ENCODE data around the gene CCL17. TPM values are rescaled to one million over a fixed set of nuclear protein-coding genes. Genes with fewer than 3 reads are reported as not detected.
A peak's percentile ranks its signal among the peaks of the same experiment; 100 is the strongest.
"Not testable (repeated sequence)": the region's sequence is repeated elsewhere in the genome, so short reads cannot be mapped to it uniquely, and the experiment has no call there.

CCL17 gene
- polyA plus RNA-seq, 1 donor = 0.30 TPM

GRCh38 chr16:57366544-57367040, 38.0 kb upstream of the CCL17 start:
- H3K27me3 ChIP-seq (ENCODE audit: control insufficient read depth, insufficient read depth, low read length) = no peaks in the 10 kb centered on the region
- H3K9me3 ChIP-seq (ENCODE audit: control insufficient read depth, low read depth, low read length) = no peaks in the 10 kb centered on the region
- peaks cover 2% of the 10 kb centered on the region for H3K4me1 ChIP-seq (ENCODE audit: control insufficient read depth, insufficient read depth, low read length)
- DNase-seq = peak in 1 of 2 donors; percentile 44
- no CpG with 5 or more reads among the region's 6 CpGs for WGBS (ENCODE audit: insufficient coverage, low lambda C conversion rate)
- H3K27ac ChIP-seq (ENCODE audit: low read length) = no peak overlapping the region
- H3K36me3 ChIP-seq (ENCODE audit: control insufficient read depth, insufficient read depth, low read length) = no peaks in the 10 kb centered on the region
- H3K4me3 ChIP-seq (ENCODE audit: low read length) = no peak overlapping the region

GRCh38 chr16:57367116-57367752, 37.3 kb upstream of the CCL17 start:
- DNase-seq = no peak
- Histone ChIP-seq H3K27ac (ENCODE audit: low read length) (no peak overlapping the region), H3K36me3 (ENCODE audit: control insufficient read depth, insufficient read depth, low read length) (no peaks in the 10 kb centered on the region), H3K4me1 (ENCODE audit: control insufficient read depth, insufficient read depth, low read length) (peaks cover 8% of the 10 kb centered on the region), H3K27me3 (ENCODE audit: control insufficient read depth, insufficient read depth, low read length) (no peaks in the 10 kb centered on the region), H3K9me3 (ENCODE audit: control insufficient read depth, low read depth, low read length) (no peaks in the 10 kb centered on the region), H3K4me3 (ENCODE audit: low read length) (no peak overlapping the region)
- WGBS (ENCODE audit: insufficient coverage, low lambda C conversion rate) = 96% methylated on average over 3 of the region's 7 CpGs

- no peaks in the 10 kb centered on the region for H3K9me3 ChIP-seq (ENCODE audit: control insufficient read depth, low read depth, low read length)
- no peaks in the 10 kb centered on the region for H3K36me3 ChIP-seq (ENCODE audit: control insufficient read depth, insufficient read depth, low read length)
- DNase-seq = no peak
- H3K27me3 ChIP-seq (ENCODE audit: control insufficient read depth, insufficient read depth, low read length) = no peaks in the 10 kb centered on the region
- no CpG with 5 or more reads among the region's 15 CpGs for WGBS (ENCODE audit: insufficient coverage, low lambda C conversion rate)
- H3K4me3 ChIP-seq (ENCODE audit: low read length) = peak overlapping the region; percentile 59
- peaks cover 27% of the 10 kb centered on the region for H3K4me1 ChIP-seq (ENCODE audit: control insufficient read depth, insufficient read depth, low read length)
- H3K27ac ChIP-seq (ENCODE audit: low read length) = peak overlapping the region; percentile 85
Measured at GRCh38 chr16:57371494-57372371, 32.8 kb upstream of the CCL17 start.

GRCh38 chr16:57372372-57373116, 32.0 kb upstream of the CCL17 start, which contains the start of gene CX3CL1:
Gene CX3CL1, plus strand, starts transcription at chr16:57372490. Its CDS starts 79 bp downstream, at chr16:57372569.
- Histone ChIP-seq H3K4me1 (ENCODE audit: control insufficient read depth, insufficient read depth, low read length) (peaks cover 35% of the 10 kb centered on the region), H3K4me3 (ENCODE audit: low read length) (peak within 1 kb of the TSS; percentile 59), H3K36me3 (ENCODE audit: control insufficient read depth, insufficient read depth, low read length) (no peaks in the 10 kb centered on the region), H3K27ac (ENCODE audit: low read length) (peak within 1 kb of the TSS; percentile 85), H3K27me3 (ENCODE audit: control insufficient read depth, insufficient read depth, low read length) (no peaks in the 10 kb centered on the region), H3K9me3 (ENCODE audit: control insufficient read depth, low read depth, low read length) (no peaks in the 10 kb centered on the region)
- WGBS (ENCODE audit: insufficient coverage, low lambda C conversion rate) = no CpG with 5 or more reads among the region's 23 CpGs
- peak; percentile 82 to 92 for DNase-seq

- no peaks in the 10 kb centered on the region for H3K27me3 ChIP-seq (ENCODE audit: control insufficient read depth, insufficient read depth, low read length)
- WGBS (ENCODE audit: insufficient coverage, low lambda C conversion rate) = no CpG with 5 or more reads among the region's 9 CpGs
- H3K27ac ChIP-seq (ENCODE audit: low read length) = peak overlapping the region; percentile 85
- no peaks in the 10 kb centered on the region for H3K9me3 ChIP-seq (ENCODE audit: control insufficient read depth, low read depth, low read length)
- no peaks in the 10 kb centered on the region for H3K36me3 ChIP-seq (ENCODE audit: control insufficient read depth, insufficient read depth, low read length)
- H3K4me1 ChIP-seq (ENCODE audit: control insufficient read depth, insufficient read depth, low read length) = peaks cover 36% of the 10 kb centered on the region
- peak overlapping the region; percentile 59 for H3K4me3 ChIP-seq (ENCODE audit: low read length)
- peak in 1 of 2 donors; percentile 44 for DNase-seq
Measured at GRCh38 chr16:57373117-57373947, 31.2 kb upstream of the CCL17 start.

GRCh38 chr16:57374067-57374534, 30.5 kb upstream of the CCL17 start:
- WGBS (ENCODE audit: insufficient coverage, low lambda C conversion rate) = no CpG with 5 or more reads among the region's 9 CpGs
- no peaks in the 10 kb centered on the region for H3K9me3 ChIP-seq (ENCODE audit: control insufficient read depth, low read depth, low read length)
- H3K4me1 ChIP-seq (ENCODE audit: control insufficient read depth, insufficient read depth, low read length) = peaks cover 36% of the 10 kb centered on the region
- H3K27me3 ChIP-seq (ENCODE audit: control insufficient read depth, insufficient read depth, low read length) = no peaks in the 10 kb centered on the region
- no peak overlapping the region for H3K27ac ChIP-seq (ENCODE audit: low read length)
- H3K4me3 ChIP-seq (ENCODE audit: low read length) = peak overlapping the region; percentile 59
- DNase-seq = peak in 1 of 2 donors; percentile 32
- no peaks in the 10 kb centered on the region for H3K36me3 ChIP-seq (ENCODE audit: control insufficient read depth, insufficient read depth, low read length)

GRCh38 chr16:57374925-57375465, 29.6 kb upstream of the CCL17 start:
- WGBS (ENCODE audit: insufficient coverage, low lambda C conversion rate) = 100% methylated on average over 4 of the region's 8 CpGs
- H3K9me3 ChIP-seq (ENCODE audit: control insufficient read depth, low read depth, low read length); H3K27me3 ChIP-seq (ENCODE audit: control insufficient read depth, insufficient read depth, low read length): not testable (repeated sequence)

GRCh38 chr16:57376313-57376818, 28.2 kb upstream of the CCL17 start:
- H3K9me3 ChIP-seq (ENCODE audit: control insufficient read depth, low read depth, low read length) = no peaks in the 10 kb centered on the region
- H3K36me3 ChIP-seq (ENCODE audit: control insufficient read depth, insufficient read depth, low read length) = peaks cover 13% of the 10 kb centered on the region
- 100% methylated on average over 1 of the region's 3 CpGs for WGBS (ENCODE audit: insufficient coverage, low lambda C conversion rate)
- no peak overlapping the region for H3K4me3 ChIP-seq (ENCODE audit: low read length)
- H3K27ac ChIP-seq (ENCODE audit: low read length) = no peak overlapping the region
- DNase-seq = no peak
- no peaks in the 10 kb centered on the region for H3K27me3 ChIP-seq (ENCODE audit: control insufficient read depth, insufficient read depth, low read length)
- peaks cover 36% of the 10 kb centered on the region for H3K4me1 ChIP-seq (ENCODE audit: control insufficient read depth, insufficient read depth, low read length)

More at GRCh38 chr16:57374925-57375465, 29.6 kb upstream of the CCL17 start:
- not testable (repeated sequence) for DNase-seq; H3K27ac ChIP-seq (ENCODE audit: low read length); H3K36me3 ChIP-seq (ENCODE audit: control insufficient read depth, insufficient read depth, low read length); H3K4me3 ChIP-seq (ENCODE audit: low read length)
- peaks cover 36% of the 10 kb centered on the region for H3K4me1 ChIP-seq (ENCODE audit: control insufficient read depth, insufficient read depth, low read length)
